ENCODE data around the gene FER. TPM values are rescaled to one million over a fixed set of nuclear protein-coding genes. Genes with fewer than 3 reads are reported as not detected.

The FER gene
- total and polyA plus RNA-seq, 9 of the 15 experiments (the other 6 are each of a cell fraction or from before 2014, with no cell fraction given) = 6.7 to 18.2 (median 8.9) TPM

DNA sequence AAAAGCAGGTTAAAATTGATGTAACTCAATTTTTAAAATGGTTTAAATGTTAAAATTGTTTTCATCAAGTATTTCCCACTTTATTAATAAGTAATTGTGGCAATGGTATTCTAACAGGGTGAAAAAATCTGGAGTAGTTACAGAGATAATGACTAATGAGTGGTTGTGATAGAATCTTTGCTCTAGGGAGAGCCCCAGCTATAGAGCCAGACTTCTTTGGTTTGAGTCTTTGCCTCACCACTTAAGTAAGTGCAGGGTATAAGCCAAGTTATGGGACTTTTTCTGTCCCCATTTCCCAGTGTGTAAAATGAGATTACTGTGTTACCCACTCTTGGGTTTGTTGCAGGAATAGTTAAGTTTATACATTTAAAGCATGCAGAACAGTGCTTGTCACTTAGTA, 158.1 kb downstream of the FER start (continued):
- TF ChIP-seq, protein P1, sequence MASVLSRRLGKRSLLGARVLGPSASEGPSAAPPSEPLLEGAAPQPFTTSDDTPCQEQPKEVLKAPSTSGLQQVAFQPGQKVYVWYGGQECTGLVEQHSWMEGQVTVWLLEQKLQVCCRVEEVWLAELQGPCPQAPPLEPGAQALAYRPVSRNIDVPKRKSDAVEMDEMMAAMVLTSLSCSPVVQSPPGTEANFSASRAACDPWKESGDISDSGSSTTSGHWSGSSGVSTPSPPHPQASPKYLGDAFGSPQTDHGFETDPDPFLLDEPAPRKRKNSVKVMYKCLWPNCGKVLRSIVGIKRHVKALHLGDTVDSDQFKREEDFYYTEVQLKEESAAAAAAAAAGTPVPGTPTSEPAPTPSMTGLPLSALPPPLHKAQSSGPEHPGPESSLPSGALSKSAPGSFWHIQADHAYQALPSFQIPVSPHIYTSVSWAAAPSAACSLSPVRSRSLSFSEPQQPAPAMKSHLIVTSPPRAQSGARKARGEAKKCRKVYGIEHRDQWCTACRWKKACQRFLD (CRISPR knock-in tag; IDR thresholded peaks at IDR 0.05) = no peak
- TF ChIP-seq CEBPB (tag; IDR thresholded peaks at IDR 0.05) (no peak), XRCC4 (IDR thresholded peaks at IDR 0.05; ENCODE audit: extremely low read depth, insufficient read depth, insufficient read length) (no peak)

DNA sequence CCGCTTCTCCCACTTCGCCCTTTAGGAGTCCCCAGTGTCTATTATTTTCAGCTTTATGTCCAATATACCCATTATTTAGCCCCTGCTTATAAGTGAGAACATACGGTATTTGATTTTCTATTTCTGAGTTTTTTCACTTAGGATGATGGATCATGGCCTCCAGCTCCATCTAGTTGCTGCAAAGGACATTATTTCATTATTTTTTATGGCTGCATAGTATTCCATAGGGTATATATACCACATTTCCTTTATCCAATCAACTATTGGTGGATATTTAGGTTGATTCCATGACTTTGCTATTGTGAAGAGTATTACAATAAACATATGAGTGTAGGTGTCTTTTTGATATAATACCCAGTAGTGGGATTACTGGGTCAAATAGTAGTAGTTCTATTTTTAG, 162.9 kb downstream of the FER start:
- TF ChIP-seq, protein P2, sequence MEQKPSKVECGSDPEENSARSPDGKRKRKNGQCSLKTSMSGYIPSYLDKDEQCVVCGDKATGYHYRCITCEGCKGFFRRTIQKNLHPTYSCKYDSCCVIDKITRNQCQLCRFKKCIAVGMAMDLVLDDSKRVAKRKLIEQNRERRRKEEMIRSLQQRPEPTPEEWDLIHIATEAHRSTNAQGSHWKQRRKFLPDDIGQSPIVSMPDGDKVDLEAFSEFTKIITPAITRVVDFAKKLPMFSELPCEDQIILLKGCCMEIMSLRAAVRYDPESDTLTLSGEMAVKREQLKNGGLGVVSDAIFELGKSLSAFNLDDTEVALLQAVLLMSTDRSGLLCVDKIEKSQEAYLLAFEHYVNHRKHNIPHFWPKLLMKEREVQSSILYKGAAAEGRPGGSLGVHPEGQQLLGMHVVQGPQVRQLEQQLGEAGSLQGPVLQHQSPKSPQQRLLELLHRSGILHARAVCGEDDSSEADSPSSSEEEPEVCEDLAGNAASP (IDR thresholded peaks at IDR 0.05) = no peak
- TF ChIP-seq ZNF146 (CRISPR knock-in tag; IDR thresholded peaks at IDR 0.05; ENCODE audit: unreplicated experiment) = peak; percentile 94
- TF ChIP-seq RBM25 (IDR thresholded peaks at IDR 0.05; ENCODE audit: low read depth, low read length, severe bottlenecking) = peak; percentile 46
- ChIA-PET CTCF (ENCODE audit: low intra/inter-chr PET ratio) (no interaction called here), POLR2A (no interaction called here)
- no peak overlapping the region for H3K4me2 ChIP-seq (ENCODE audit: insufficient read depth, low read length)
- no peaks in the 10 kb centered on the region for H3K9me3 ChIP-seq (replicated peaks; ENCODE audit: control insufficient read depth, insufficient read depth, low read depth, low read length)
- no peak overlapping the region for H3K4me3 ChIP-seq
- DNase-seq (ENCODE audit: extremely low read depth in 1 of 4, low spot score in 3 of 4) (no peak), FAIRE-seq (no peak), ATAC-seq (no peak)
- BruUV-seq (replicated peaks) = no TSS peak
- no peaks in the 10 kb centered on the region for H3K36me3 ChIP-seq (ENCODE audit: control insufficient read depth, insufficient read depth, low read length)
- H3K27me3 ChIP-seq (ENCODE audit: control insufficient read depth in 2 of 2, insufficient read depth in 2 of 2, low read length in 2 of 2) = no peaks in the 10 kb centered on the region
- 70% methylated on average over 3 of the region's 3 CpGs for WGBS (ENCODE audit: insufficient coverage, low coverage, missing lambda C conversion rate)
- no peaks in the 10 kb centered on the region for H4K20me1 ChIP-seq (replicated peaks; ENCODE audit: control insufficient read depth, insufficient read depth, low read length)
- no peaks in the 10 kb centered on the region for H3K9me1 ChIP-seq (ENCODE audit: control insufficient read depth, insufficient read depth, low read length)
- H3K27ac ChIP-seq (ENCODE audit: extremely low read depth, low read depth, low read length) = no peak overlapping the region
- H3K9ac ChIP-seq (ENCODE audit: insufficient read depth in 1 of 2, low read depth in 2 of 2, low read length in 2 of 2) = no peak overlapping the region
- intact Hi-C loops (cut with micrococcal nuclease) = no loop called here
- no peaks in the 10 kb centered on the region for H3K79me2 ChIP-seq (ENCODE audit: control insufficient read depth, insufficient read depth, low read length)
- in situ Hi-C loops (cut with MboI) = no loop called here
- no peaks in the 10 kb centered on the region for H3K4me1 ChIP-seq (replicated peaks in 1 of 2; ENCODE audit: control insufficient read depth in 2 of 2, insufficient read depth in 2 of 2, low read length in 2 of 2)
- H2AFZ ChIP-seq (ENCODE audit: low read depth, low read length) = no peak overlapping the region
